HEK293 (cell line): ENCODE data around the gene PLA2G4D.
A peak's percentile ranks its signal among the peaks of the same experiment; 100 is the strongest.

Source experiments
- CTCF ChIA-PET: fragments of 350-600 bp; formaldehyde crosslinking; extraction: SDS; loops from one replicate; lab custom pipeline; 2021; ENCODE audit warnings: antibody characterized with exemption; lab: Yijun Ruan, JAX
- POLR2A ChIA-PET: fragments of 300-600 bp; formaldehyde crosslinking; extraction: SDS; loops from one replicate; lab custom pipeline; 2020; ENCODE audit warnings: antibody characterized with exemption, inconsistent platforms; lab: Yijun Ruan, JAX
- H3K27ac ChIP-seq: fragments of 200-500 bp; sonication (Bioruptor generic); 2 replicates; pipeline ENCODE4 v1.5.1; 2014; ENCODE audit warnings: low read depth, low read length, control low read depth, inconsistent platforms; ENCODE audit errors: extremely low read depth
- H3K36me3 ChIP-seq, 2 experiments: fragments of 200-500 bp in 1 of 2; sonication (Bioruptor generic) in 1 of 2; 1 replicate in 1 of 2; 2 replicates in 1 of 2; pipeline ENCODE4 v1.5.1; 2014 to 2017; ENCODE audit warnings: inconsistent platforms in 2 of 2, low read length in 2 of 2; ENCODE audit not compliant: control insufficient read depth in 2 of 2, insufficient read depth in 1 of 2
- H3K4me1 ChIP-seq: fragments of 200-500 bp; sonication (Bioruptor generic); 2 replicates; pipeline ENCODE4 v1.5.1; 2014; ENCODE audit warnings: mild to moderate bottlenecking, low read length, inconsistent platforms; ENCODE audit not compliant: control insufficient read depth, insufficient read depth
- H3K4me3 ChIP-seq: 2 replicates; pipeline ENCODE4 v1.5.1; 2011; ENCODE audit warnings: low read depth, mild to moderate bottlenecking, control low read depth, low read length, moderate library complexity
- H3K9me3 ChIP-seq: fragments of 200-500 bp; sonication (Bioruptor generic); 2 replicates; pipeline ENCODE4 v1.5.1; 2014; ENCODE audit warnings: low read depth, low read length, inconsistent platforms; ENCODE audit not compliant: control insufficient read depth, insufficient read depth
- KLF7 ChIP-seq: fragments of 450-650 bp; formaldehyde crosslinking; IDR thresholded peaks from 2 replicates; pipeline ENCODE4 v1.5.1; 2016; ENCODE audit warnings: missing biosample characterization, missing genetic modification characterization, borderline replicate concordance
- PRDM2 ChIP-seq: fragments of 450-650 bp; formaldehyde crosslinking; IDR thresholded peaks from 2 replicates; pipeline ENCODE4 v1.5.1; 2016; ENCODE audit warnings: missing biosample characterization, missing genetic modification characterization, borderline replicate concordance
- SCRT1 ChIP-seq: fragments of 450-650 bp; formaldehyde crosslinking; IDR thresholded peaks from 2 replicates; pipeline ENCODE4 v1.5.1; 2016; ENCODE audit warnings: missing biosample characterization, missing genetic modification characterization, borderline replicate concordance
- SCRT2 ChIP-seq: fragments of 450-650 bp; formaldehyde crosslinking; IDR thresholded peaks from 2 replicates; pipeline ENCODE4 v1.5.1; 2016; ENCODE audit warnings: missing biosample characterization, missing genetic modification characterization
- ZNF133 ChIP-seq: fragments of 450-650 bp; formaldehyde crosslinking; IDR thresholded peaks from 2 replicates; pipeline ENCODE4 v1.5.1; 2016; ENCODE audit warnings: missing biosample characterization, missing genetic modification characterization
- ZNF549 ChIP-seq: fragments of 450-650 bp; IDR thresholded peaks from 2 replicates; pipeline ENCODE4 v1.5.1; 2018; ENCODE audit warnings: missing biosample characterization, missing genetic modification characterization, mild to moderate bottlenecking, inconsistent platforms, moderate library complexity
- ZNF664 ChIP-seq: fragments of 450-650 bp; formaldehyde crosslinking; IDR thresholded peaks from 2 replicates; pipeline ENCODE4 v1.5.1; 2016; ENCODE audit warnings: missing biosample characterization, missing genetic modification characterization
- ZNF701 ChIP-seq: fragments of 450-650 bp; formaldehyde crosslinking; IDR thresholded peaks from 2 replicates; pipeline ENCODE4 v1.5.1; 2016; ENCODE audit warnings: missing biosample characterization, missing genetic modification characterization
- ZNF837 ChIP-seq: fragments of 450-650 bp; formaldehyde crosslinking; IDR thresholded peaks from 2 replicates; pipeline ENCODE4 v1.5.1; 2016; ENCODE audit warnings: missing biosample characterization, missing genetic modification characterization
- ZSCAN18 ChIP-seq: fragments of 450-650 bp; formaldehyde crosslinking; IDR thresholded peaks from 2 replicates; pipeline ENCODE4 v1.5.1; 2016; ENCODE audit warnings: missing biosample characterization, missing genetic modification characterization
- TF ChIP-seq, protein P1 (sequence below): fragments of 450-650 bp; formaldehyde crosslinking; IDR thresholded peaks from 2 replicates; pipeline ENCODE4 v1.5.1; 2016; ENCODE audit warnings: missing biosample characterization, missing genetic modification characterization
- TF ChIP-seq, protein P2 (sequence below): fragments of 450-650 bp; formaldehyde crosslinking; IDR thresholded peaks from 2 replicates; pipeline ENCODE4 v1.5.1; 2016; ENCODE audit warnings: missing biosample characterization, missing genetic modification characterization

PLA2G4D gene

DNA sequence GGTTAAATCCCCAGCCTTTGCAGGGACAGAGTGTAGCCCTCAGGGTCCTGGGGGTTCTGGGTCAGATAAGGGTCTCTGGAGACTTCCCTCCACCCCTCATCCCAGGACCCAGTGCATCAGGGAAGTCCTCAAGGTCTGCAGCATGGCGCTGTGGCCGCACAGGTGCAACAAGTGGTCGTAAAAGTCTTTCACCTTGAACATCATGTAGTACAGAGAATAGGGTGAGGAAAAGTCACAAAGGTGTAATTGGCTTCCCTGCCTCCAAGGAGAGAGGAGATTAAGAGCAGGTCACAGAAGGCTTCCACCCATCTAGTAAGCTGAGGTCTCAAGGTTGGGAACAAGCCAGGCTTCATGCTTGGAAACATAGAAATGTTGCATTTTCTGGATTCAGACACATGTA lies 29.2 kb upstream of the PLA2G4D start:
- no peaks in the 10 kb centered on the region for H3K36me3 ChIP-seq
- no peak overlapping the region for H3K4me3 ChIP-seq
- TF ChIP-seq SCRT2 (tag by site-specific recombination) (peak; percentile 79), ZNF133 (peak; percentile 61; the same call in 1 of the 2 replicates), SCRT1 (tag by site-specific recombination) (0 out of 2 replicates have a peak, but pooled peaks have one; percentile 12), KLF7 (tag by site-specific recombination) (no peak)
- no peak overlapping the region for H3K27ac ChIP-seq
- ChIA-PET CTCF (interaction anchor here (0.6 to 1.7 kb wide), 3 partner anchors 9 to 10 kb away, joined by 3 to 5 read pairs (median 3); no protein-coding TSS in a partner anchor), POLR2A (no interaction called here)
- no peaks in the 10 kb centered on the region for H3K4me1 ChIP-seq
- H3K9me3 ChIP-seq, result no peaks in the 10 kb centered on the region

DNA sequence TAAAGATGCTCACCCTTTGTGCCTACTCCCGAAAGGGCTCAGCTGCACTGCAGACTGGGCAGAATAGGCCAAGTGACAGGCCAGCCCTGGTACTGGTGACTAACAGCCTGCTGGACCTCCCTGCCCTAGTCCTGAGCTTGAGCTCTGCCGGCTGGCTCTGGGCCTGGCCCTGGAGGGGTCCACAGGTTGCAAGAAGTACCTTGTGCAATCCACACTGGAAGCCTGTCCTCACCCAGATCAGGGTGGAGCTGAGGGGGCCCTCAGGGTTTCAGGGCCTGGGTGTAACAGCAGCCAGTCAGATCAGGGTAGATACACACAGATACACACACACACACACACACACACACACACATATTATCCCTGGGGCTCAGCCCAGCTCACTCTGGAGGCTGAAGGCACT lies 27.3 kb upstream of the PLA2G4D start:
- CTCF ChIA-PET, result no interaction called here

More for the DNA sequence above, 27.3 kb upstream of the PLA2G4D start:
- H3K36me3 ChIP-seq, result no peaks in the 10 kb centered on the region
- POLR2A ChIA-PET, result no interaction called here
- H3K4me1 ChIP-seq, result no peaks in the 10 kb centered on the region
- TF ChIP-seq ZNF837 (tag by site-specific recombination), result no peak
- TF ChIP-seq PRDM2 (tag by site-specific recombination), result no peak
- no peak for TF ChIP-seq ZNF701
- TF ChIP-seq ZNF664 (tag by site-specific recombination), result no peak
- TF ChIP-seq, protein P1, sequence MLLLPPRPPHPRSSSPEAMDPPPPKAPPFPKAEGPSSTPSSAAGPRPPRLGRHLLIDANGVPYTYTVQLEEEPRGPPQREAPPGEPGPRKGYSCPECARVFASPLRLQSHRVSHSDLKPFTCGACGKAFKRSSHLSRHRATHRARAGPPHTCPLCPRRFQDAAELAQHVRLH (tag by site-specific recombination), result no peak
- TF ChIP-seq ZSCAN18, result no peak
- no peak for TF ChIP-seq ZNF549 (tag by site-specific recombination)
- TF ChIP-seq, protein P2, sequence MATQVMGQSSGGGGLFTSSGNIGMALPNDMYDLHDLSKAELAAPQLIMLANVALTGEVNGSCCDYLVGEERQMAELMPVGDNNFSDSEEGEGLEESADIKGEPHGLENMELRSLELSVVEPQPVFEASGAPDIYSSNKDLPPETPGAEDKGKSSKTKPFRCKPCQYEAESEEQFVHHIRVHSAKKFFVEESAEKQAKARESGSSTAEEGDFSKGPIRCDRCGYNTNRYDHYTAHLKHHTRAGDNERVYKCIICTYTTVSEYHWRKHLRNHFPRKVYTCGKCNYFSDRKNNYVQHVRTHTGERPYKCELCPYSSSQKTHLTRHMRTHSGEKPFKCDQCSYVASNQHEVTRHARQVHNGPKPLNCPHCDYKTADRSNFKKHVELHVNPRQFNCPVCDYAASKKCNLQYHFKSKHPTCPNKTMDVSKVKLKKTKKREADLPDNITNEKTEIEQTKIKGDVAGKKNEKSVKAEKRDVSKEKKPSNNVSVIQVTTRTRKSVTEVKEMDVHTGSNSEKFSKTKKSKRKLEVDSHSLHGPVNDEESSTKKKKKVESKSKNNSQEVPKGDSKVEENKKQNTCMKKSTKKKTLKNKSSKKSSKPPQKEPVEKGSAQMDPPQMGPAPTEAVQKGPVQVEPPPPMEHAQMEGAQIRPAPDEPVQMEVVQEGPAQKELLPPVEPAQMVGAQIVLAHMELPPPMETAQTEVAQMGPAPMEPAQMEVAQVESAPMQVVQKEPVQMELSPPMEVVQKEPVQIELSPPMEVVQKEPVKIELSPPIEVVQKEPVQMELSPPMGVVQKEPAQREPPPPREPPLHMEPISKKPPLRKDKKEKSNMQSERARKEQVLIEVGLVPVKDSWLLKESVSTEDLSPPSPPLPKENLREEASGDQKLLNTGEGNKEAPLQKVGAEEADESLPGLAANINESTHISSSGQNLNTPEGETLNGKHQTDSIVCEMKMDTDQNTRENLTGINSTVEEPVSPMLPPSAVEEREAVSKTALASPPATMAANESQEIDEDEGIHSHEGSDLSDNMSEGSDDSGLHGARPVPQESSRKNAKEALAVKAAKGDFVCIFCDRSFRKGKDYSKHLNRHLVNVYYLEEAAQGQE, result no peak
- TF ChIP-seq, all 188 proteins: peak for 0
- H3K27ac ChIP-seq, result no peak overlapping the region
- no peak overlapping the region for H3K4me3 ChIP-seq
- H3K9me3 ChIP-seq, result no peaks in the 10 kb centered on the region
